GM12872 (cell line): ENCODE measurements around the gene MGMT.

Experiments used
- TF ChIP-seq, protein P1 (sequence below): IDR thresholded peaks from 3 replicates; pipeline ENCODE4 v1.5.1; 2011; ENCODE audit warnings: low read depth, mild to moderate bottlenecking, low read length, moderate library complexity; ENCODE audit not compliant: insufficient read depth

The MGMT gene

DNA sequence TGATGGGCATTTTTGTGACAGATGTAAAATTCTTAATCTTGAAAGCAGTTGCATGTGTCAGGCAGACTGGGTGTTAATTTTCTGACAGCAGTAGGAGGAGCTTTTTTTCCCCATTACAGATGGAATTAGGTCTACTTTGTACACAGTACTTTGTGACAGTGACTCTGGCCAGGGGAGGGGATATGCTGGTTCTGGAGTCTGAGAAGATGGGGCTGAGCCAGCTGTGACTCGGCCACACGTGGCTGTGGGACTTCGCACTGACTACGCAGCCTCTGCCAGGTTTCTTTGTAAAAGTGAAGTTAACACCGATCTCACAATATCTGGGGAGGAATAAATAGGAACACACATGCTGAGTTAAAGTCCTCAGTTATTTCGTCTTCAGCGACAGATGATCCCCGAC is 95.4 kb downstream of the MGMT start:
- TF ChIP-seq, protein P1, sequence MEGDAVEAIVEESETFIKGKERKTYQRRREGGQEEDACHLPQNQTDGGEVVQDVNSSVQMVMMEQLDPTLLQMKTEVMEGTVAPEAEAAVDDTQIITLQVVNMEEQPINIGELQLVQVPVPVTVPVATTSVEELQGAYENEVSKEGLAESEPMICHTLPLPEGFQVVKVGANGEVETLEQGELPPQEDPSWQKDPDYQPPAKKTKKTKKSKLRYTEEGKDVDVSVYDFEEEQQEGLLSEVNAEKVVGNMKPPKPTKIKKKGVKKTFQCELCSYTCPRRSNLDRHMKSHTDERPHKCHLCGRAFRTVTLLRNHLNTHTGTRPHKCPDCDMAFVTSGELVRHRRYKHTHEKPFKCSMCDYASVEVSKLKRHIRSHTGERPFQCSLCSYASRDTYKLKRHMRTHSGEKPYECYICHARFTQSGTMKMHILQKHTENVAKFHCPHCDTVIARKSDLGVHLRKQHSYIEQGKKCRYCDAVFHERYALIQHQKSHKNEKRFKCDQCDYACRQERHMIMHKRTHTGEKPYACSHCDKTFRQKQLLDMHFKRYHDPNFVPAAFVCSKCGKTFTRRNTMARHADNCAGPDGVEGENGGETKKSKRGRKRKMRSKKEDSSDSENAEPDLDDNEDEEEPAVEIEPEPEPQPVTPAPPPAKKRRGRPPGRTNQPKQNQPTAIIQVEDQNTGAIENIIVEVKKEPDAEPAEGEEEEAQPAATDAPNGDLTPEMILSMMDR = no peak

DNA sequence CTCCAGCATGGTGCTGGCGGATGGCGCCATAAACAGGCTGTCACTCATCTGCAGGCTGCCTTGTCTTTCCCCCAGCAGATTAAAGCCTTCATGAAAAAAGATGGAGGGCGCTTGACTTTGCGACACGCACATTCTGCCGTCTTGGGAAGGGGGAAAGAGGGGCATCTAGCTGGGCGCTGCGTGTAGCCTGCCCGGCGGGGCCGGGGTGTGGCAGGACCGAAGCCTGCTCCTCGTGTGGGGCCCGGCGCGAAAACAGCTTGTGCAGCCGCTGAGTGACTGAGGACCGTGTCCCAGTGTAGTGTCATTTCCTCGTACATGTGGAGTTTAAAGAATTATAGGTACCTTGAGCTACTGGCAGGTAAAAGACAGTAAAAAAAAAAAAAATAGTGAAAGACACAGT is 97.9 kb downstream of the MGMT start:
- TF ChIP-seq, protein P1 = no peak

DNA sequence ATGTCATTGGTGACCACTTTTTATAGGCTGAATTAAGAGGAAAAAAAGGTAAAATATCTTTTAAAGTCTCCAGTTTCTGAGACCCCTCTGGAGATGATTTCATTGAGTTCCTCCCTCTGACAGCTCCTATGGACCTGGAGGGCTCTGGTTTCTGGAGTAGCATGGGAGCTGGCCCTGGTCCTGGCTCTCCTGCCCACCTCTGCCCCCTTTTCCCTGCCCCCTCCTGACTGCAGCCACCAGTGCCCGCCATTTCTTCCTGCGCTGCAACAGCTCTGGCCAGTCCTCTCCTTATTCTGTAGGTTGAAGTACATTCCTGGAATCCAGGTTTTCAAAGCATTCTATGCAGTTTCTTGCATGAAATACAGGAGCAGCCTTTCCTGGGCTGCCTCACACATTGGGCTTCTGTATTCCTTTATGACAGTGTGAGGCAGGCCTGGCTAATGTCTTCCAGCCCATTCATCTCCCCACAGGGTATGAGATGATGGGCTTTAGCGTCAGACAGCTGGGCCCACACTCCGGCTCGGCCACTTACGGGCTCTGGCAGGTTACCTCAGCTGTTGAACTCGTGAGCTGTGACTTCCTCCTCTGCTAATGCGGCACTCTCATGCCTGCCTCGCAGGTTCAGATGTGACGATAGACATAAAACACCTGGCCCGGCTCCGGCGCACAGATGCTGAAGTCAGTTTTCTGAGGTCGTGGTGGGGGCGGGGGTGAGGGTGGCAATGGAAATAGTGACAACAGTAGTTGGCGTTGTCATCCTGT is 101.7 kb downstream of the MGMT start:
- TF ChIP-seq, protein P1 = no peak

DNA sequence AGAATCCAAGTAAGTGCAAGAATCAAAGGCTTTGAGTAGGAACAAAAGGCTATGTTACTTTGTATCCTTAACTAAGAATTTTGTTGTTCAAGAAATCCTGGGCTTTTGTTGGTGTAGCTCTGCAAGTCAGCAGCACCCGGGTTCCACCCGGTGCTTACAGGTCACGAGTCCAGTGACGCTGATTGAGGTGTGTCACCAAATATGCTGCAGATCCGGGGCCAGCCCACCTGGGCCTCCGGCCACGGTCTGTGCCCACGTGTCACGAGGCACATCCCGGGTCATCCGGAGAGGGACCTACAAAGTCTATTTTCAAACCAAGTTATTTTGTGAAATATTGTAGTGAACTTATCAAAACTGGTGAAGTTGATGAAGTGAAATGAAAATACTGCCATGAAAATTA is 103.1 kb downstream of the MGMT start:
- TF ChIP-seq, protein P1 = no peak

DNA sequence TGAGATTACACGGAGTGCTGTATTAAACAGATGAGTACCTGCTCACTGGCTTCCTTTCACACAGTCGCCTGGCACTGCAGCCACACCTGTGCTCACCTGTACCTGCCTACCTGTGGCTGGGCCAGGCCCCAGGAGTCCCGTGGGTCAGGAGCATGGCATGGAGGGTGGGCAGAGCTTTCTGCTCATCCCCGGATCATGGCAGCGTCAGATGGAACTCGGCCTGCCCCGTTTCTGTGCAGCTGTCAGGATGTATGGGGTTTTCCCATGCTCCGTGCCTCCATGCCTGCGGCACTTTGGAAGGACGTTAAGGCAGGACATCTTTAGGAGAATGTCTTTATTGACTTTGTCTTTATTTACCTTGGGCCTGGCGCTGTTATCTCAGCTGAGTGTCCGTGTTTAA is 112.2 kb downstream of the MGMT start:
- TF ChIP-seq, protein P1 = no peak

DNA sequence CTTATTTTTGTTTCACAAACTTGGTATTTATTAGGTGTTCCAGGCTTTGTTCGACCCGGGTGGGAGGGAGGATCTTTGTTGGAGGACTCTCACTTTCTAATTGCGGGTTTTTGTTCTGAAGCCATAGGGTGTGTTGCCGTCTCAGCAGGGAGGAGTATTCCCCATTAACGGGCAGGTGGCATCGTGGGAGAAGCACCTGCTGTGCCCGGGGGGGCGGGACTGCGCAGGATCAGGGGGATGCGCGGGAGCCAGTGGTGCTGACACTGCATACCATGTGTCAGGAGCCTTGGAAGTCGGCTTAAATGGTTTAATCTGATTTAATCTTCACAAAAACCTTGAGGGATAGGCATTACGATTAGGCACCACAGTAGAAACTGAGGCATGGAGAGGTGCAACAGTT is 113.0 kb downstream of the MGMT start:
- TF ChIP-seq, protein P1 = no peak

DNA sequence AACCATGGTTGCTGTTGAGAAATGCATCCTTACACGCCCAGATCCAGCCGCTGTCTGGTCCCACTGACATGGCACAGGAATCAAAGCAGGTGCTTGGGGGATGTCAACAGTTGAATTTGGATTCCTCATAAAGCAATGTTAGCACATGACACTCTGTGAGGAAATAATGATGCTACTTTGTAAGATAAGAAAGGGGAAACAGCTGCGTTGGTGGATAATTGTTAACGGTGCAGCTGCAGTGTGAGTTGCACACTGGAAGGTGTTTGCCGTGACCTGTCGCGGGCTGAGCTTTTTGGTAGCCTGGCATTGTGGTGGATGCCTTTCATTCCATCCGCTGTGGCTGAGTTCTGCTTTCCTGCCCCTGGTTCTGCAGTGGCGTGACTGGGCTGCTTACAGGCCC is 113.9 kb downstream of the MGMT start:
- TF ChIP-seq, protein P1 = no peak
